Esophagus (tissue), 2 donors: ENCODE data around the gene LSM14B. TPM values are rescaled to one million over a fixed set of nuclear protein-coding genes. Genes with fewer than 3 reads are reported as not detected.
"Not testable (repeated sequence)": the region's sequence is repeated elsewhere in the genome, so short reads cannot be mapped to it uniquely, and the experiment has no call there.

ENCODE experiments used
- H3K27ac ChIP-seq, 2 donors: one replicate each; pipeline ENCODE4 v1.5.1; 2013; ENCODE audit warnings: low read depth in 2 of 2, mild to moderate bottlenecking in 2 of 2, inconsistent platforms in 1 of 2, low read length in 1 of 2, moderate library complexity in 1 of 2
- H3K27me3 ChIP-seq, 2 donors: one replicate each; pipeline ENCODE4 v1.6.1; 2013; ENCODE audit warnings: low read length in 2 of 2, control low read depth in 1 of 2, mild to moderate bottlenecking in 1 of 2; ENCODE audit not compliant: insufficient read depth in 2 of 2, control insufficient read depth in 1 of 2
- H3K36me3 ChIP-seq, 2 donors: one replicate each; pipeline ENCODE4 v1.6.1; 2013; ENCODE audit warnings: low read length in 1 of 2; ENCODE audit not compliant: control insufficient read depth in 2 of 2, insufficient read depth in 2 of 2
- H3K4me1 ChIP-seq, 2 donors: one replicate each; pipeline ENCODE4 v1.6.1; 2013; ENCODE audit warnings: low read length in 1 of 2; ENCODE audit not compliant: control insufficient read depth in 2 of 2, insufficient read depth in 2 of 2
- H3K4me3 ChIP-seq, 2 donors: one replicate each; pipeline ENCODE4 v1.5.1; 2013; ENCODE audit warnings: low read length in 2 of 2, mild to moderate bottlenecking in 2 of 2, low read depth in 1 of 2, moderate library complexity in 1 of 2
- H3K9me3 ChIP-seq, 2 donors: one replicate each; pipeline ENCODE4 v1.6.1; 2013; ENCODE audit warnings: mild to moderate bottlenecking in 2 of 2, low read depth in 1 of 2, low read length in 1 of 2, moderate library complexity in 1 of 2; ENCODE audit not compliant: control insufficient read depth in 2 of 2, insufficient read depth in 1 of 2
- WGBS, 2 donors: extraction: QIAGEN DNeasy Blood & Tissue Kit; methylation state at CpG; one replicate each; pipeline ENCODE4 v1.1.7; 2013; 5-methylcytosine and 5-hydroxymethylcytosine counted together
- polyA plus RNA-seq, 2 donors: library from polyadenylated mRNA; stranded (reverse); fragments of 200-250 nt; gene quantifications; one replicate each; pipeline ENCODE4 v1.2.3, GENCODE V29; 2013
- donor health status: healthy with polysubstance abuse.
- donor health status: Bipolar disorder and iron deficiency.

The LSM14B gene
- polyA plus RNA-seq, result 10 to 100 TPM; 12.3 to 20.2 TPM

DNA sequence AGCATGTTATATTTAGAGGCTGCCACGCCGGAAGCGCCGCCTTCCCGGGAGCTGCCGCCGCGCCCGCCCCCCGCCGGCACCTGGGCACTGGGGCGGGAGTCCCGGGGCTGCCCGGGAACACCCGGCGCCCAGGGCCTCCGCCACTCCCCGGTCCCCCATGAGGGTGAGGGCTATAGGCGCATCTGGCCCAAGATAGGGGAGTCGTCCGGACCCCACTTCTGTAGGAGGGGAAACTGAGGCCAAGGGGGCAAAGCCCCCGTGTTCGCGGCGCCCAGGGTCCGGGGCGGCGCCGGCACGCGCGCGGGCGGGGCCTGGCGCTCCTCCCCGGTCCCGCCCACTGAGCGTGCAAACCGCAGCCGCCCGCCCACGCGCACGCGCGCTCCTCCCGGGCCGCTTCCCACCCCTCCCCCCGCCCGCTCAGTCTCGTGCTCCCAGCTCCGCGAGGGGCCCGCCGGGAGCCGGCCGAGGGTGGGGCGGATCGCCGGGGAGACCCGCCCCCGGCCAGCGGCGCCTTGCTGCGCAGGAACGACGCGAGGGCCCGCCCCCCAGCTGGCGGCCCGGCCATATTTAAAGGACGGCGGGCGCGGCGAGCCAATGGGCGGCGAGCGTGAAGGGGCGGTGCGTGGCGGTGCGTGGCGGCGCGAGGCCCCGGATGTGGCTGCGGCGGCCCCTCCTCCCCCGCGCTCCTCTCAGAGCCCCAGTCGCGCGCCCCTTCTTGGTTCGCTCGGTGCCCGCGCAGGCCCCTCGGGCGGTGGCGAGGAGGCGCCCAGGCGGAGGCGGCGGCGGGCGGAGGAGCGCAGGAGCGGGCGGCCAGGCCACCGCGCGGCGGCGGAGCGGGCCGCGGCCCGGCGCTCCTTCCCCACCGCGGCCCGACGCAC lies at the start of gene LSM14B:
Gene LSM14B, plus strand, starts transcription at position 700 of the 878 bp plus-strand sequence. CDS start 192 bp downstream, outside the sequence.
- 1% methylated on average over 47 to 124 of the region's 124 CpGs for WGBS, 2 donors
- H3K9me3 ChIP-seq, result no peaks in the 10 kb centered on the region
- peak within 1 kb of the TSS; percentile 78 to 84 for H3K4me3 ChIP-seq
- peaks cover 3 to 14% of the 10 kb centered on the region in 2 donors for H3K4me1 ChIP-seq
- H3K36me3 ChIP-seq, result peaks cover 10 to 12% of the 10 kb centered on the region in 2 donors
- H3K27me3 ChIP-seq, result peaks cover 0 to 4% of the 10 kb centered on the region in 2 donors
- H3K27ac ChIP-seq, result peak within 1 kb of the TSS; percentile 93 to 98

DNA sequence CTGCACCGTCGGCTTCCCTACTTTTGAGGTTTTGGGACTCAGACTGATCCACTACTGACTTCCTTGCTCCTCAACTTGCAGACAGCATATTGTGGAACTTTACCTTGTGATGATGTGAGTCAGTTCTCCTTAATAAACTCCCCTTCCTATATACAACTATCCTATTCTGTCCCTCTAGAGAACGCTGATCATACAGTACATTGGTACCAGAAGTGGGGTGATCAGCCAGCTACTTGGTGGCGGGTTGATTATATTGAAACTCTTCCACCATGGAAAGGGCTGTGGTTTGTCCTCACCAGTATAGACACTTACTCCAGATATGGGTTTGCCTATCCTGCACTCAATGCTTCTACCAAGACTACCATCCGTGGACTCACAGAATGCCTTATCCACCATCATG lies 49.0 kb upstream of the LSM14B start:
- Histone ChIP-seq H3K27ac (no peak overlapping the region), H3K4me1 (peaks cover 0 to 2% of the 10 kb centered on the region in 2 donors), H3K27me3 (no peaks in the 10 kb centered on the region), H3K4me3 (no peak overlapping the region), H3K9me3 (peaks cover 2 to 18% of the 10 kb centered on the region in 2 donors), H3K36me3 (no peaks in the 10 kb centered on the region)
- 94% methylated on average over 5 of the region's 5 CpGs for WGBS, 2 donors

DNA sequence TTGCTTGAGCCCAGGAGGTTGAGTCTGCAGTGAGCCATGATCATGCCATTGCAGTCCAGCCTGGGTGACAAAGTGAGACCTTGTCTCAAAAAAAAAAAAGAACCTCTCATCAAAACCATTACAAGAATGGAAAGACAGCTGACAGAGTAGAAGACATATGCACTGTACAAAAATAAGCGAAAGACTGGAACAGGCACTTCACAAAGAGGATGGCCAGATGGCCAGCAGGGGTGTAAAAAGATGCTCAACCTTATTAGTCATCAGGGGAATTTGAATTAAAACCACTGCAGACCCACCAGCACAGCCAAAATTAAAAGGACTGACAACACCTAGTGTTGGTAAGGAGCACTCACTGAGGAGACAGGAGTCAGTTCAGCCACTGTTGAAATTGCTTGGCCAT lies 43.1 kb upstream of the LSM14B start:
- Histone ChIP-seq H3K27me3 (no peaks in the 10 kb centered on the region), H3K27ac (no peak overlapping the region), H3K9me3 (peaks cover 0 to 9% of the 10 kb centered on the region in 2 donors), H3K4me1 (no peaks in the 10 kb centered on the region), H3K36me3 (no peaks in the 10 kb centered on the region), H3K4me3 (no peak overlapping the region)
- WGBS, 2 donors, result 100% methylated on average over 1 of the region's 1 CpG

DNA sequence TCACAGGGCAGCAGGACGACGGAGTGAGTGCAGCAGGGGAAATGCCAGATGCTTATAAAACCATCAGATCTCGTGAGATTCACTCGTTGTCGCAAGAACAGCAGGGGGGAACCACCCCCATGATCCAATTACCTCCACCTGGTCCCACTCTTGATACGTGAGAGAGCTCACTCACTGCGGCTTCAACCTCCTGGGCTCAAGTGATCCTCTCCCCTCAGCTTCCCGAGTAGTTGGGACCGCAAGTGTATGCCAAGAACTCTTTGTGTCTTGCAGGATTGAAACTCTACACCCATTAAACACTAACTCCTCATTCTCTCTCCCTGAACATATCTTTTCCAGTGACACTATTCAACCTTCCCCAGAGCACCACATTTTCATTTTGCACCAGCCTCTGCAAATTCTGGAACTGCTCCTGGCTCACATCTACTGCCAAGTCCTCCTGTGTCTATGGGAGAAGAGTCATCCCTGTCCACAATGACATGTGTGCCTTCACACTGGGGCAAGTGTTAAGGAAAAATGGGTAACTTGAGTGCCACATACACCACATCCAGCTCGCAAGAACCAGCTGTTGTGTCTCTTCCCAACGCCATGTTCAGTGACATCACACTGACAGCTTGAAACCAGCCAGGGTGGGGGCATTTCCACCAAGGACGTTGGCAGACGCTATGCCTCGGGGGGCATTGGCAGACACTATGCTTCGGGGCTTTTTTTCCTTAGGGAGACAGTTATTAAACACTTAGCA lies 41.9 kb upstream of the LSM14B start:
- Histone ChIP-seq H3K9me3 (peaks cover 0 to 6% of the 10 kb centered on the region in 2 donors), H3K36me3 (no peaks in the 10 kb centered on the region), H3K4me1 (no peaks in the 10 kb centered on the region), H3K27me3 (no peaks in the 10 kb centered on the region), H3K27ac (no peak overlapping the region), H3K4me3 (no peak overlapping the region)
- 61 to 67% methylated on average over 15 of the region's 15 CpGs for WGBS, 2 donors

DNA sequence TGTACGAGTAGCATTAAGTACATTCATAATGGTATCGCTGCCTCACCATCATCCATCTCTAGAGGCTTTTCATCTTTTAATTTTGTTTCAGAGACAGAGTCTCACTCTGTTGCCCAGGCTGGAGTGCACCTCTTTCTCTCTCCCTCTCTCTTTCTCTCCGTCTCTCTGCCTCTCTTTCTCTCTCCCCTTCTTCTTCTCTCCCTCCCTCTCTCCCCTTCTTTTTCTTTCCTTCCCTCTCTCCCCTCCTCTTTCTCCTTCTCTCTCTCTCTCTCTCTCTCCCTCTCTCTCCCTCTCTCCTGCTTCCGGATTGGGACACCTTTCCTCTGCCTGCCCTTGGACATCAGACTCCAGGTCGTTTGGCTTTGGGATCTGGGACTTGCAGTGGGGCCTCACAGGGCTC lies 39.0 kb upstream of the LSM14B start:
- Histone ChIP-seq H3K36me3 (no peaks in the 10 kb centered on the region), H3K4me1 (peaks cover 0 to 8% of the 10 kb centered on the region in 2 donors), H3K27ac (no peak overlapping the region), H3K9me3 (peaks cover 0 to 11% of the 10 kb centered on the region in 2 donors), H3K4me3 (no peak overlapping the region), H3K27me3 (no peaks in the 10 kb centered on the region)
- WGBS, 2 donors, result 60 to 73% methylated on average over 5 of the region's 5 CpGs

DNA sequence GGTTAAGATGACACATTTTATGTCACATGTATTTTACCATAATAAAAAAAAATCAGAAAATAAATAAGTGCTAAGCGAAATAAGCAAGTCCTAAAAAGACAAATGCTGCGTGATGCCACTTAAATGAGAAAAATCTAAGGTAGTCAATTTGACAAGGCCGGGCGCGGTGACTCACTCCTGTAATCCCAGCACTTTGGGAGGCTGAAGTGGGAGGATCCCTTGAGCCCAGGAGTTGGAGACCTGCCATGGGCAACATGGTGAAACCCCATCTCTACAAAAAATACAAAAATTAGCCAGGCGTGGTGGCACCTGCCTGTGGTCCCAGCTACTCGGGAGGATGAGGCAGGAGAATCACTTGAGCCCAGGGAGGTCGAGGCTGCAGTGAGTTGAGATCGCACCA lies 38.1 kb upstream of the LSM14B start:
- H3K27ac ChIP-seq, H3K27me3 ChIP-seq, H3K4me1 ChIP-seq, H3K4me3 ChIP-seq, H3K36me3 ChIP-seq, H3K9me3 ChIP-seq: not testable (repeated sequence)
- WGBS, 2 donors, result 91 to 93% methylated on average over 9 of the region's 9 CpGs

DNA sequence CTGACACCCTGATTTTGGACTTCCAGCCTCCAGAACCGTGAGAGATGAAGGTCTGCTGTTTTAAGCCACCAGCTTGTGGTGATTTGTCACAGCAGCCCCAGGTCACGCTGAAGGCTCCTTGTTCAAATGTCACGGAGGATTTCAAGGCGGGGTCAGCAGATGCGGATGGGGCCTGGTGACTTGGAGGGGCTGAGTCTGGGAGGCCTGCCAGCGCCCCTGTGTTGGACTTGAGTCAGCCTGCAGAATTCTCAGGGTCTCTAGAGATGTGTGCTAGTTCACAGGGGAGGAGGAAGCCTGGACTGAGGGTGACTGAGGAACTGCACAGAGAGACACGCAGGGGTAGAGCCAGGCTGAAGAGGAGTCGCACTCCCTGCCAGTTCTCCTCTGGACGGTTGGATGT lies 37.1 kb upstream of the LSM14B start:
- H3K9me3 ChIP-seq, result peaks cover 0 to 9% of the 10 kb centered on the region in 2 donors
- H3K36me3 ChIP-seq, result no peaks in the 10 kb centered on the region
- H3K27me3 ChIP-seq, result no peaks in the 10 kb centered on the region
- no peak overlapping the region for H3K27ac ChIP-seq
- no peak overlapping the region for H3K4me3 ChIP-seq
- H3K4me1 ChIP-seq, result peaks cover 0 to 8% of the 10 kb centered on the region in 2 donors
- WGBS, 2 donors, result 68 to 70% methylated on average over 9 of the region's 9 CpGs

DNA sequence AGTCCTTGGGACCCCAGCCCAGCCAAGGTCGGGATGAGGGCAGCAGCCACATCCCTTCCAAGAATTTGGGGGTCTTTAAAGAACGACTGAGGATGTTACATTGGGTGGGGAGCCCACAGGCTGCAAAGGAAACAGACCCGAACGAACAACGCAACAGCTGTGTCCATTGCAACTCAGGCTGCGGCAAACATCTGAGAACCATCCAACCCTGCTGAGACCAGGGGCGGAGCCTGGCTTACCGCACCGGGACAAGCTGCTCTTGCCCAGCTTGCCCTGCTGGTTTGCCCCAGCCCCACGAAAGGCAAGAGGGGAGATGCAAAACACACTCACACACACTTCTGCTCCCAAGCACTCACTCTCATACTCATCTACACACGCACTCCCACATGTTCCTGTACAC lies 35.0 kb upstream of the LSM14B start:
- H3K4me3 ChIP-seq, result no peak overlapping the region
- 26 to 35% methylated on average over 10 to 11 of the region's 11 CpGs for WGBS, 2 donors
- H3K4me1 ChIP-seq, result peaks cover 0 to 8% of the 10 kb centered on the region in 2 donors
- no peaks in the 10 kb centered on the region for H3K27me3 ChIP-seq
- H3K36me3 ChIP-seq, result no peaks in the 10 kb centered on the region
- H3K27ac ChIP-seq, result no peak overlapping the region
- H3K9me3 ChIP-seq, result peaks cover 0 to 9% of the 10 kb centered on the region in 2 donors

DNA sequence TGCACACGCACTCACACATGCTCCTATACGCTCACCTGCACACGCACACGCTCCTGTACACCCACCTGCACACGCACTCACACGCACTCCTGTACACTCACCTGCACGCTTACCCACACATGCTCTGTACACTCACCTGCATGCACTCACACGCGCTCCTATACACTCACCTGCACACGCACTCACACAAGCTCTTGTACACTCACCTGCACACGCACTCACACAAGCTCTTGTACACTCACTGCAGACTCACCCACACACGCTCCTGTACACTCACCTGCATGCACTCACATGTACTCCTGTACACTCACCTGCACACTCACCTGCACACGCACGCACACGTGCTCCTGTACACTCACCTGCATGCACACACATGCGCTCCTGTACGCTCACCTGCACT lies 34.6 kb upstream of the LSM14B start:
- Histone ChIP-seq H3K4me1 (peaks cover 0 to 8% of the 10 kb centered on the region in 2 donors), H3K27ac (no peak overlapping the region), H3K9me3 (peaks cover 0 to 9% of the 10 kb centered on the region in 2 donors), H3K4me3 (no peak overlapping the region), H3K36me3 (no peaks in the 10 kb centered on the region), H3K27me3 (no peaks in the 10 kb centered on the region)
- WGBS, 2 donors, result 91 to 92% methylated on average over 17 of the region's 17 CpGs
